Activated T-helper 1 cell treated with anti-CD3 and anti-CD28 coated beads, Interleukin-12 subunit alpha, Interleukin-12 subunit beta, Interleukin-2, Interleukin-4 antibody, amounts not matched to agents 30 ng/mL and 10 ng/mL and 1 ng/mL, durations not matched to agents 14 hours and 24 hours and 36 hours (primary cell): ENCODE data around the gene TTC6. TPM values are rescaled to one million over a fixed set of nuclear protein-coding genes. Genes with fewer than 3 reads are reported as not detected.
A peak's percentile ranks its signal among the peaks of the same experiment; 100 is the strongest.

Experiments
- DNase-seq: peaks from one replicate; pipeline ENCODE4 v3.0.0; 2021; ENCODE audit warnings: low spot score
- H3K27ac Mint-ChIP-seq: one replicate; pipeline ENCODE4 v1.8.0; 2021; ENCODE audit warnings: mild to moderate bottlenecking, mixed read lengths
- H3K27me3 Mint-ChIP-seq: one replicate; pipeline ENCODE4 v1.8.0; 2022; ENCODE audit warnings: mild to moderate bottlenecking, moderate library complexity, mixed read lengths; ENCODE audit not compliant: insufficient read depth
- H3K36me3 Mint-ChIP-seq: one replicate; pipeline ENCODE4 v1.8.0; 2021; ENCODE audit warnings: low read depth, mixed read lengths
- H3K4me1 Mint-ChIP-seq: one replicate; pipeline ENCODE4 v1.8.0; 2021; ENCODE audit warnings: low read depth, mixed read lengths
- H3K4me3 Mint-ChIP-seq: one replicate; pipeline ENCODE4 v1.8.0; 2021; ENCODE audit warnings: mild to moderate bottlenecking, moderate library complexity, mixed read lengths
- H3K9me3 Mint-ChIP-seq: one replicate; pipeline ENCODE4 v1.8.0; 2021; ENCODE audit warnings: mixed read lengths
- intact Hi-C: fragments of 100-400 bp; cut with micrococcal nuclease; formaldehyde crosslinking; loops from one replicate; pipeline ENCODE4 v1.15.1; 2024
- total RNA-seq: library from RNA; stranded (reverse); gene quantifications from 2 replicates; pipeline ENCODE4 v1.2.3, GENCODE V29; 2022

Gene TTC6
- total RNA-seq, 1 donor from 2014 or later = not detected

- intact Hi-C loops = loop anchor here (2.0 to 5.0 kb wide), 2 partner anchors 929 to 1071 kb away; no protein-coding TSS in a partner anchor
- peaks cover 2% of the 10 kb centered on the region for H3K36me3 Mint-ChIP-seq
These were observed 7.4 kb upstream of the TTC6 start for GRCh38 chr14:37587881-37588666.

GRCh38 chr14:37588667-37588955 lies 6.8 kb upstream of the TTC6 start:
- H3K36me3 Mint-ChIP-seq = peaks cover 2% of the 10 kb centered on the region
- intact Hi-C loops = loop anchor here (2.0 to 5.0 kb wide), 2 partner anchors 930 to 1071 kb away; no protein-coding TSS in a partner anchor
- H3K27ac Mint-ChIP-seq = no peak overlapping the region

More at GRCh38 chr14:37587881-37588666, 7.4 kb upstream of the TTC6 start:
- peaks cover 8% of the 10 kb centered on the region for H3K4me1 Mint-ChIP-seq
- H3K27ac Mint-ChIP-seq = no peak overlapping the region
- peaks cover 3% of the 10 kb centered on the region for H3K9me3 Mint-ChIP-seq
- H3K27me3 Mint-ChIP-seq = peaks cover 57% of the 10 kb centered on the region
- no peak overlapping the region for H3K4me3 Mint-ChIP-seq
- DNase-seq = no peak

DNA sequence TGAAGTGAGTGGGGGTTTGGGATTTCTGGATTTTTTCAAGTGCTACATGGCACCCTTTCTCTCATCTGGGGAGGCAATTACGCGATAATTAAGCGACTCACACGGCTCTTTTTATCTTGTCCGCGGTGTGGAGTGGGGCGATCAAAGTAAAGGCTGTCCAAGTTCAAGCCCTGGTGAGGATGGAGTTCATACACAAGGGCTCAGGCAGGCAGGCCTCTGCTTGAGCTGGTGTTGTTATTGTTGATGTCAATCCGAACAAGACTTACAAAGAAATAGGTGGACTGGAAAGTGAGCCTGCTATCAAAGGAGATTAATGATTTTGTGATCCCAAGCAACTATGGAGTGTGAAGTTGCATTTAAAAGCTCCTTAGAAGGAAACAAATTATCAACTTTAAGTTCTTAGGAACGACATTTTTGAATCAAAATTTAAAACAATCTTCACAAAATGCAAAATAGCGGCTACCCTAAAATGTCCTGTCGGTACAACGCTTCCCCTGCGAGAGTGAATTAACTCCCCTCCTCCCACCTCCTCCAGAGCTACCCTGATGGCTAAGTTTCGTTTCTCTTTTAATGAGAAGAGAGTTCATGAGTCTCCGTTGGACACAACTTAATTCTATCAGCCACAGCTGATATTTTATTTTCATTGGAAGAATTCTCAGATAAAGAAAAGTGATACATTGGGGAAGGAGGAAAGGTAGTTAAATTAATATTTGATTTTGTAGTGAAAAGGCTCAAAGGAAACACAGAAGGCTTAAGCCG lies 6.3 kb upstream of the TTC6 start:
- Mint-ChIP-seq H3K36me3 (peaks cover 2% of the 10 kb centered on the region), H3K27ac (peak overlapping the region; percentile 66)

More at GRCh38 chr14:37588667-37588955, 6.8 kb upstream of the TTC6 start:
- Mint-ChIP-seq H3K27me3 (peaks cover 59% of the 10 kb centered on the region), H3K4me1 (peaks cover 8% of the 10 kb centered on the region), H3K4me3 (no peak overlapping the region), H3K9me3 (peaks cover 3% of the 10 kb centered on the region)
- DNase-seq = no peak

GRCh38 chr14:37589715-37590427 lies 5.6 kb upstream of the TTC6 start:
- Mint-ChIP-seq H3K27ac (no peak overlapping the region), H3K9me3 (peaks cover 3% of the 10 kb centered on the region), H3K27me3 (peaks cover 66% of the 10 kb centered on the region), H3K36me3 (peaks cover 2% of the 10 kb centered on the region), H3K4me3 (no peak overlapping the region), H3K4me1 (peaks cover 13% of the 10 kb centered on the region)
- no peak for DNase-seq
- intact Hi-C loops = loop anchor here (2.0 to 5.0 kb wide), 4 partner anchors 667 to 1083 kb away; partner anchors contain the start of gene CLEC14A

More for the DNA sequence above, 6.3 kb upstream of the TTC6 start:
- H3K27me3 Mint-ChIP-seq = peaks cover 64% of the 10 kb centered on the region
- peaks cover 11% of the 10 kb centered on the region for H3K4me1 Mint-ChIP-seq
- H3K4me3 Mint-ChIP-seq = no peak overlapping the region
- intact Hi-C loops = loop anchor here (2.0 to 5.0 kb wide), 2 partner anchors 930 to 1072 kb away; no protein-coding TSS in a partner anchor
- H3K9me3 Mint-ChIP-seq = peaks cover 3% of the 10 kb centered on the region
- DNase-seq = no peak

- peaks cover 13% of the 10 kb centered on the region for H3K4me1 Mint-ChIP-seq
- peaks cover 2% of the 10 kb centered on the region for H3K36me3 Mint-ChIP-seq
- H3K4me3 Mint-ChIP-seq = no peak overlapping the region
These were observed 4.8 kb upstream of the TTC6 start for GRCh38 chr14:37590428-37591139.

DNA sequence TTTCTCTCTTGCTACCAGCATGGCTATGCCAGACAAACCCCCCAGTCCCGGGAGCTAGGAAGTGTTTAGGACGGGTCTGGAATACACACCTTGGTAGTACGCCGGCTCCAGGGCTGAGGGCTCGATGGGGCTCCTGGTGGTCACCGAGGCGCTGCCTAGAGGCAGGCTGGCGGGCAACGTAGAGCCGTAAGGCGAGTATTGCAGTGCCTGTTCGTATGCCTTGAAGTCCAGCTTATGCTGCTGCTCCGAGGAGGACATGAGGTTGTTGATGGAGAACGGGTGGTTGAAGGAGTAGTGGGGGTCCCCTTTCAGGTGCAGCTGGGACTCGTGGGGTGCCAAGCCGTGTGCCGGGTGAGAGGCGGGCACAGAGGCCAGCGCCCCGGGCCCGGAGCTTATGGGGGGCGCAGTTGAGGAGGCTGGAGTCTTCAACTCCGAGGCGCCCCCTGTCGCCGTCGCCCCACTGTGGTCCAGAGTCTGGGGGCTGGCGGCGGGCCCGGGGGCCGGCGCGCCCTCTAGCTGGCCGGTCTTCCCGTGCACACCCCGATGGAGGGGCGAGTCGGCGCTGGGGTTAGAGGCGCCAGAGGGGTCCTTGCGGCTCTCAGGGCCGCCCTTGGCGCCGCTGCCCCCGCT lies 4.0 kb upstream of the TTC6 start:
- Mint-ChIP-seq H3K27ac (peak overlapping the region; percentile 79), H3K4me3 (no peak overlapping the region)

More at GRCh38 chr14:37590428-37591139, 4.8 kb upstream of the TTC6 start:
- peaks cover 3% of the 10 kb centered on the region for H3K9me3 Mint-ChIP-seq
- DNase-seq = no peak
- intact Hi-C loops = loop anchor here (5.0 kb wide), 2 partner anchors 667 to 1083 kb away; partner anchors contain the start of gene CLEC14A
- peaks cover 62% of the 10 kb centered on the region for H3K27me3 Mint-ChIP-seq
- peak overlapping the region; percentile 79 for H3K27ac Mint-ChIP-seq

DNA sequence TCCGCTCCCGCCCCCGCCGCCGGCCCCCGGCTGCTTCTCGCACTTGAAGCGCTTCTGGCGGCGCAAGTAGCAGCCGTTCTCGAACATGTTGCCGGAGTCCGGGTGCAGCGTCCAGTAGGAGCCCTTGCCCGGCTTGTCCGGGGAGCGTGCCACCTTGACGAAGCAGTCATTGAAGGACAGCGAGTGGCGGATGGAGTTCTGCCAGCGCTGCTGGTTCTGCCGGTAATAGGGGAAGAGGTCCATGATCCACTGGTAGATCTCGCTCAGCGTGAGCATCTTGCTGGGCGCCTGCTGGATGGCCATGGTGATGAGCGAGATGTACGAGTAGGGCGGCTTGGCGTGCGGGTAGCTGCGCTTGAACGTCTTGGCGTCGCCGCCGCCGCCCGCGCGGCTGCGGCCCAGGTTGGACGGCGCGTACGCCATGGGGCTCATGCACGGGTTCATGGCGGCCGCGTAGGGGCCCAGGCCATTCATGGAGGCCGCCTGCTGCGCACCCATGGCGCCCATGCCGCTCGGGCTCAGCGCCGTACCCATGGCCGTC lies 3.4 kb upstream of the TTC6 start:
- Mint-ChIP-seq H3K9me3 (peaks cover 7% of the 10 kb centered on the region), H3K4me3 (no peak overlapping the region), H3K36me3 (peaks cover 2% of the 10 kb centered on the region), H3K4me1 (peaks cover 13% of the 10 kb centered on the region), H3K27me3 (peaks cover 70% of the 10 kb centered on the region), H3K27ac (no peak overlapping the region)
- intact Hi-C loops = loop anchor here (5.0 kb wide), 2 partner anchors 665 to 1085 kb away; partner anchors contain the start of gene CLEC14A
- no peak for DNase-seq

More for the DNA sequence above, 4.0 kb upstream of the TTC6 start:
- peaks cover 2% of the 10 kb centered on the region for H3K36me3 Mint-ChIP-seq
- DNase-seq = no peak
- H3K27me3 Mint-ChIP-seq = peaks cover 64% of the 10 kb centered on the region
- peaks cover 7% of the 10 kb centered on the region for H3K9me3 Mint-ChIP-seq
- intact Hi-C loops = loop anchor here (5.0 kb wide), 2 partner anchors 666 to 1084 kb away; partner anchors contain the start of gene CLEC14A
- peaks cover 13% of the 10 kb centered on the region for H3K4me1 Mint-ChIP-seq

DNA sequence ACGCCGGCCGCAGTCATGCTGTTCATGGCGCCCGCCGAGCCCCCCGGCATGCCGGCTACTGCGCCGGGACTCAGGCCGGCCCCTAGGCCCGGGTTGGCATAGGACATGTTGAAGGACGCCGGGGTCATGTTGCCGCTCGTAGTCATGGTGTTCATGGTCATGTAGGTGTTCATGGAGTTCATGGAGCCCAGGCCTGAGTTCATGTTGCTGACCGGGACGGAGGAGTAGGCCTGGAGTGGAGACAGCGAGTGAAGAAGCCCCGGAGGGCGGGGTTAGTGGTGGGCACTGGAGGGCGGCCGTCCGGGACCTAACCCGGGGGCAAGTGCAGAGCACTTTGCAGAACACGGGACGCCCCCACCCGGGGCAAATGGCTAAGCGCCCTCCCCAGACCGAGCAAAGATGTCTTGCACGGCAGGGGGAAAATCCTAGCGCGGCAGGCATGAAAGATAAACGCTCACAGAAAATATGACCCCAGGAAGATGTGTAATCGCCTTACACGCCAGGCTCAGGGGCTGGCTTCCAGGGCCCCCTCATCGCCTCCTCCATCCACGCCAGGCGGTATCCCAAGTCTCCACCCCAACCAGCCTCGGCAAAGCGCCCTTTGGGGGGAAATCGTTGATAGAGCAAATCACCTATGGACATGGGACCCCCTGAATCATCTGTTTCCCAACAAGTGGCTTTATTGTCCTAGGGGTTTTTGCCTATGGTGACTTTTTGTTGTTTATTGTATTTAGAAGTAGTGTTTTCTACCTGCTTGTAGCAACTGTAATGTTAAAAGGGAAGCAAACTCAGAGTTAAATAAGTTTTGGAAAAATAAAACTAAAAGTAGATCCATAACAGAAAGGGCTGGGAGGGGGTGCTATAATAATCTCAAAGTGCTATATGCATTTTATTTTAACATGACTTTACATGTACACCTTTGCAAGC lies 2.7 kb upstream of the TTC6 start:
- peaks cover 7% of the 10 kb centered on the region for H3K9me3 Mint-ChIP-seq
- H3K27ac Mint-ChIP-seq = peak overlapping the region; percentile 58
- H3K4me1 Mint-ChIP-seq = peaks cover 13% of the 10 kb centered on the region
- intact Hi-C loops = loop anchor here (5.0 kb wide), 2 partner anchors 665 to 1085 kb away; partner anchors contain the start of gene CLEC14A
- DNase-seq = no peak
- H3K27me3 Mint-ChIP-seq = peaks cover 73% of the 10 kb centered on the region
- peak overlapping the region; percentile 7 for H3K4me3 Mint-ChIP-seq
- peaks cover 2% of the 10 kb centered on the region for H3K36me3 Mint-ChIP-seq

DNA sequence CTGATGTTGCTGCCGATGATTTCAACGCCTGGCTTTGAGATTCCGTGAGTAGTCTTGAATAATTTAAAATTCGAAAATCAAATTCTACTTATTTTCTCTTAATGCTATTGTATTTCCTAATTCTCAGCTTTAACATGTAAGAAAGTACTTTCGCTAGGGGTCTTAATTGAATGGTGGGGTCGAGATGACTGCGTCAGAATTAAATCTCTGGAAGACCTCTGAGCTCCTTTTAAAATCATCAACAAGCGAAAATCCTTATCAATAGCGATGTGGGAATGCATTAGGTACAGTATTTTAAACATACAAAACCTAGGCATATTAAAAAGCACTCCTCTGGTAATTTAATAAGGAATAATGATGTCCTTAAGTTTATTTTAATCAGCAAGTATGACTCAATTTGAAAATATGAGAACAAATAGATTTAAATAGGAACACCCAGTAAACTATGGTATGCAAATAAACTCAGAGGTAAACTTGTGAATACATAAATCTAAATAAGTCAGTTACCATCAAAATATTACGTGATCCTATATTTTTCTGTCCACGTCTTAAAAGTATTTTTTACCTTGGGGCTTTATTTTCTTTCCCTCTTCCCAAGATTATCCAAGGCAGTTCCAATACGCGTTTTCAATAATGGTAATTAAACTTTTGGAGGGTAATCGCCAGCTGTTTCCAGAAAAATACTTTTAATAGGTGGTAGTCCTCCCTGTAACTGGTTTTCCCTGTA lies 1.8 kb upstream of the TTC6 start:
- H3K4me1 Mint-ChIP-seq = peaks cover 13% of the 10 kb centered on the region
- H3K27me3 Mint-ChIP-seq = peaks cover 73% of the 10 kb centered on the region
- intact Hi-C loops = loop anchor here (2.0 to 5.0 kb wide), 3 partner anchors 664 to 1086 kb away; partner anchors contain the start of gene CLEC14A
- peaks cover 8% of the 10 kb centered on the region for H3K9me3 Mint-ChIP-seq
- no peak for DNase-seq
- H3K27ac Mint-ChIP-seq = peak overlapping the region; percentile 73
- H3K4me3 Mint-ChIP-seq = peak overlapping the region; percentile 74
- peaks cover 2% of the 10 kb centered on the region for H3K36me3 Mint-ChIP-seq
